Nephron progenitor cell (in vitro differentiated cells): ENCODE data around the gene YWHAB.
"Not testable (repeated sequence)": the region's sequence is repeated elsewhere in the genome, so short reads cannot be mapped to it uniquely, and the experiment has no call there.

Source experiments
- DNase-seq: peaks from one replicate; pipeline ENCODE4 v3.0.0; 2021
- H3K27ac Mint-ChIP-seq: 2 replicates; pipeline ENCODE4 v1.8.0; 2021; ENCODE audit warnings: mild to moderate bottlenecking, moderate library complexity, mixed read lengths
- H3K27me3 Mint-ChIP-seq: 2 replicates; pipeline ENCODE4 v1.8.0; 2021; ENCODE audit warnings: mild to moderate bottlenecking, low read depth, mixed read lengths; ENCODE audit not compliant: poor library complexity
- H3K36me3 Mint-ChIP-seq: 2 replicates; pipeline ENCODE4 v1.8.0; 2021; ENCODE audit warnings: low read depth, mixed read lengths
- H3K4me1 Mint-ChIP-seq: 2 replicates; pipeline ENCODE4 v1.8.0; 2021; ENCODE audit warnings: mixed read lengths
- H3K4me3 Mint-ChIP-seq: 2 replicates; pipeline ENCODE4 v1.8.0; 2021; ENCODE audit warnings: mild to moderate bottlenecking, moderate library complexity, mixed read lengths
- H3K9me3 Mint-ChIP-seq: 2 replicates; pipeline ENCODE4 v1.8.0; 2021; ENCODE audit warnings: mild to moderate bottlenecking, moderate library complexity, mixed read lengths
- TF ChIP-seq, protein P1 (sequence below): fragments of 200-600 bp; sonication (generic); IDR thresholded peaks from 2 replicates; pipeline ENCODE4 v1.5.0; 2021; ENCODE audit warnings: antibody characterized with exemption

The YWHAB gene

DNA sequence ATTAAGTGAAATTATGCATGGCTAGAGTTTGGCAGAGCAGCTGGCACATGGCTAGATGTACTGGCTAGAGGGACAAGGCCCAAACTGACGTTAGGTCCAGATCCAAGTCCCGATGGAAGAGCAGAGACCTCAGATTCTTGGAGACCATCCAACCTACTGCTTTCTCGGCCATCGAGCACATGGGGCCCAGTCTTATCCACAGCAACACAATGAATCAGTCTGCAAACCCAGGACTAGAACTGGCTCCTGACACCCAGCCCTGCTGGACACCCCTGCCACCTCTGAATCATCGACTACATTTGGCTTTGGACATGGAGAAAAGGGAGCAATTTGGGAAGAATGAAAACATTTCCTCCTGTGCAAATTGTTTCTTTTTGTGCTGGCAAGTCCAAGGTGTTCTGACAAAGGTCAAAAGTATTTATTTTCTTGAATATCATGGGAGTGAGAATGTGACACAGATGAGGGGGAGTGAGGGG is 23.9 kb upstream of the YWHAB start:
- DNase-seq = no peak
- H3K27ac Mint-ChIP-seq = no peak overlapping the region
- peaks cover 43% of the 10 kb centered on the region for H3K4me1 Mint-ChIP-seq
- peaks cover 5% of the 10 kb centered on the region for H3K9me3 Mint-ChIP-seq
- TF ChIP-seq, protein P1, sequence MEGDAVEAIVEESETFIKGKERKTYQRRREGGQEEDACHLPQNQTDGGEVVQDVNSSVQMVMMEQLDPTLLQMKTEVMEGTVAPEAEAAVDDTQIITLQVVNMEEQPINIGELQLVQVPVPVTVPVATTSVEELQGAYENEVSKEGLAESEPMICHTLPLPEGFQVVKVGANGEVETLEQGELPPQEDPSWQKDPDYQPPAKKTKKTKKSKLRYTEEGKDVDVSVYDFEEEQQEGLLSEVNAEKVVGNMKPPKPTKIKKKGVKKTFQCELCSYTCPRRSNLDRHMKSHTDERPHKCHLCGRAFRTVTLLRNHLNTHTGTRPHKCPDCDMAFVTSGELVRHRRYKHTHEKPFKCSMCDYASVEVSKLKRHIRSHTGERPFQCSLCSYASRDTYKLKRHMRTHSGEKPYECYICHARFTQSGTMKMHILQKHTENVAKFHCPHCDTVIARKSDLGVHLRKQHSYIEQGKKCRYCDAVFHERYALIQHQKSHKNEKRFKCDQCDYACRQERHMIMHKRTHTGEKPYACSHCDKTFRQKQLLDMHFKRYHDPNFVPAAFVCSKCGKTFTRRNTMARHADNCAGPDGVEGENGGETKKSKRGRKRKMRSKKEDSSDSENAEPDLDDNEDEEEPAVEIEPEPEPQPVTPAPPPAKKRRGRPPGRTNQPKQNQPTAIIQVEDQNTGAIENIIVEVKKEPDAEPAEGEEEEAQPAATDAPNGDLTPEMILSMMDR = no peak
- no peak overlapping the region for H3K4me3 Mint-ChIP-seq
- peaks cover 15% of the 10 kb centered on the region for H3K27me3 Mint-ChIP-seq
- H3K36me3 Mint-ChIP-seq = no peaks in the 10 kb centered on the region

DNA sequence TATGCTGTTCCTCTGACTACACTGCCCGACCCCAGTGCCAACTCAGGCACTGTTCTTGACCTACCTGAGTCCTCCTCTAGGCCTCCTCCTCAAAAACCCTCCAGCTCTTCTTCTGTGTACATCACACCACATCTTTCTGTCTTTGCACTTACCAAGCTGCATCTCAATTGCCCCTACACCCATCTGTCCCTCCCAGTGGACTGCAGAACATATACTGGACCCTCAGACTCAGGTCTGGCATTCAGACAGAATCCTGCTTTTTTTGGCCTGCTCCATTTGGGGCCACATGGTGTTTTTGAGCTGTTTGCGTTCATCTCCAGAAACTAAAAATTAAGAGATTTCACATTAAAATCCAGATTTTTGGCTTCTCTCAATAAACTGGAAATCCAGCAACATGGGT is 23.2 kb upstream of the YWHAB start:
- no peaks in the 10 kb centered on the region for H3K36me3 Mint-ChIP-seq
- TF ChIP-seq, protein P1 = no peak
- H3K4me1 Mint-ChIP-seq = peaks cover 43% of the 10 kb centered on the region
- H3K9me3 Mint-ChIP-seq = peaks cover 5% of the 10 kb centered on the region
- no peak overlapping the region for H3K4me3 Mint-ChIP-seq
- DNase-seq = no peak
- peaks cover 15% of the 10 kb centered on the region for H3K27me3 Mint-ChIP-seq
- H3K27ac Mint-ChIP-seq = no peak overlapping the region

GRCh38 chr20:44863365-44864084 is 22.0 kb upstream of the YWHAB start:
- H3K27ac Mint-ChIP-seq, H3K36me3 Mint-ChIP-seq, H3K9me3 Mint-ChIP-seq, DNase-seq, H3K4me3 Mint-ChIP-seq: not testable (repeated sequence)
- peaks cover 42% of the 10 kb centered on the region for H3K4me1 Mint-ChIP-seq
- peaks cover 23% of the 10 kb centered on the region for H3K27me3 Mint-ChIP-seq

DNA sequence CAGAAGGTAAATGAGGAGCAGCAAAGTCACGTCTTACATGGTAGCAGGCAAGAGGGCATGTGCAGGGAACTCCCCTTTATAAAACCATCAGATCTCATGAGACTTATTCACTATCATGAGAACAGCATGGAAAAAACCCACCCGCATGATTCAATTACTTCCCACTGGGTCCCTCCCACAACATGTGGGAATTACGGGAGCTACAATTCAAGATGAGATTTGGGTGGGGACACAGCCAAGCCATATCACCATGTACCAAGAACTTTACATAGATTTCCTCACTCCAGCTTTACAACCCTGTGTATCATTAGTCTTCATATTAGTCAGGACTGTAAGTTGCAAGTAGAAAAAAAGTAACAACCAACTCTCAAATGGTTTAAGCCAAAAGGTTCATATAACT is 21.0 kb upstream of the YWHAB start:
- H3K27me3 Mint-ChIP-seq = peaks cover 26% of the 10 kb centered on the region
- H3K36me3 Mint-ChIP-seq = not testable (repeated sequence)

DNA sequence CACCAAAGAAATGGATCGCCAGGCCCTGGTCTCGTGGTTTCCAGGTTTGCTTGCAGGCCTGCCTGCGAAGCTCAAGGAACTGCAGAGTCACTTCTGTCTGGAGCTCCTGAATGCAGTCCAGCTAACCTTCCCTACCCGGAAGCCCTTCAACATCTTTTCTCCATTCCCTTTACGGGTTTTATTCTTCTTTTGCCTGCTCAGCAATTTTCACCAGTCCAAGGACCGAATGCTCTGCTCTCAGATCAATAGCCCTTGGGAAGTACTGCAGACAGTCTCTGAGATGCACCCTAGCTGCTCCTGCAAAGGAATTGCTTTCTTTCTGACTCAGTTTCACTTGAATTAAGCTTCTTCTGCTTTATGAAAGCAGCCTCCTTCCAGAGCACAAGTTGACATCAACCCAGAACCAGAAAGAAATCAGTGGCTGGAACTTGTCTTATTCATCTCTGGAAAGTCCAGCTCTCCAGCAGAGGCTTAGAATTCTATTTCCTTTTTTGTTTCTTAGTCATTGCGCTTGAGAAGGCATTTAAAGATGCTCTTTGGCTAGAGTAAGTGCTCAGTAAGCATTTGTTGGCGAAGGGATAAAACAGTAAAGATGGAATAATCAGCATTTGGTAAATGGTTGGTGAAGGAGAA is 18.7 kb upstream of the YWHAB start:
- TF ChIP-seq, protein P1 = no peak
- H3K9me3 Mint-ChIP-seq = no peaks in the 10 kb centered on the region

More for the DNA sequence above, 21.0 kb upstream of the YWHAB start:
- DNase-seq, H3K9me3 Mint-ChIP-seq, H3K27ac Mint-ChIP-seq, H3K4me3 Mint-ChIP-seq: not testable (repeated sequence)
- peaks cover 34% of the 10 kb centered on the region for H3K4me1 Mint-ChIP-seq

GRCh38 chr20:44869471-44869870 is 16.0 kb upstream of the YWHAB start:
- H3K36me3 Mint-ChIP-seq = no peaks in the 10 kb centered on the region
- TF ChIP-seq, protein P1 = no peak
- H3K4me3 Mint-ChIP-seq = no peak overlapping the region
- no peaks in the 10 kb centered on the region for H3K4me1 Mint-ChIP-seq
- no peaks in the 10 kb centered on the region for H3K9me3 Mint-ChIP-seq
- DNase-seq = no peak
- peaks cover 34% of the 10 kb centered on the region for H3K27me3 Mint-ChIP-seq
- H3K27ac Mint-ChIP-seq = no peak overlapping the region

More for the DNA sequence above, 18.7 kb upstream of the YWHAB start:
- H3K4me3 Mint-ChIP-seq = no peak overlapping the region
- H3K36me3 Mint-ChIP-seq = no peaks in the 10 kb centered on the region
- no peak overlapping the region for H3K27ac Mint-ChIP-seq
- peaks cover 19% of the 10 kb centered on the region for H3K4me1 Mint-ChIP-seq
- H3K27me3 Mint-ChIP-seq = peaks cover 35% of the 10 kb centered on the region
- DNase-seq = no peak

- Mint-ChIP-seq H3K27me3 (peaks cover 45% of the 10 kb centered on the region), H3K4me1 (peaks cover 27% of the 10 kb centered on the region)
- not testable (repeated sequence) for H3K27ac Mint-ChIP-seq, H3K4me3 Mint-ChIP-seq, DNase-seq, H3K9me3 Mint-ChIP-seq, H3K36me3 Mint-ChIP-seq
Observed at GRCh38 chr20:44882360-44882759, 3.1 kb upstream of the YWHAB start.
